GM19328 (cell line): ENCODE results near the gene MKI67.

Experiments
- ATAC-seq: cut with Tn5 transposase; IDR thresholded peaks from one replicate; pipeline ENCODE4 v1.9.1; 2021; ENCODE audit warnings: mild to moderate bottlenecking, moderate library complexity; ENCODE audit not compliant: unreplicated experiment

The MKI67 gene

DNA sequence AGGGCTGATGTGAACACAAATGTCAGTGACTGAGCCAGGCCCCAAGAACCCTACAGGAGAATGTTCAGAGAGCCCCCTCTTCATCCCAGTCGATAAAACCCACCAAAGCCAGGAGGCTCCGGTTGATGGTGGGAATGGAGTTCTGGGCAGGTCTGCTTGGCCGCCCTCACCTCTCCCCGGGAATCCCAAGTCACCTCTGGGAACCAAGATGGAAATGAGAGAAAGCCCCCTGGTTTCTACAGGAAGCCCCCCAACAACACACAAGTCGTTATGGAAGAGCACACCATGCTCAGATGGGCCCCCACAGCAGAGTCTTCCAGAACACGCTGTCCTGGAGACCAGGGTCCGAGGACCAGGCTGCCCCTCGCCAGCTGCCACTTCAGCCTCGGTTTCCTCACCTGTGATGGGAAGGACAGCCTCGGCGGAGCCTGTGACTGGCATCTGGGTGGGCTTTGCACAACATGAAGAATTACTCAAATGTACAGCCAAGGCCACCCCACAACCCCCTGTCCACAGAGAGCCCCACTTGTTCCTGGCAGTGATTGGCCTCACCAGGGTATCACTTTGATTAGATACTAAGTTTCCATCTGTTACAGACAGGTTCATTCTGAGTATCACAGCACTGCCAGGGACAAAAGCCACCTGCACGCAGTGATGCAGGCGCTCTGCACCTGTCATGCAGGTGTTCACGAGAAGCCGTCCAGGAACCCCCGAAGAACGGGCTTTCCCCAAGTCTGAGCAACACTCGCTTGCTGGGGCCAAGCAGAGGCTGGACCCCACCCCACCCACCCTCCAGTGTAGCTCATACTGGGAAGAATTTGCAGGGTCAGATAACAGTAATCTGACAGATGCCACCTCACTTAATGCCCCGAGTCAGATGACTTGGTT, 57.6 kb downstream of the MKI67 start:
- no peak for ATAC-seq

DNA sequence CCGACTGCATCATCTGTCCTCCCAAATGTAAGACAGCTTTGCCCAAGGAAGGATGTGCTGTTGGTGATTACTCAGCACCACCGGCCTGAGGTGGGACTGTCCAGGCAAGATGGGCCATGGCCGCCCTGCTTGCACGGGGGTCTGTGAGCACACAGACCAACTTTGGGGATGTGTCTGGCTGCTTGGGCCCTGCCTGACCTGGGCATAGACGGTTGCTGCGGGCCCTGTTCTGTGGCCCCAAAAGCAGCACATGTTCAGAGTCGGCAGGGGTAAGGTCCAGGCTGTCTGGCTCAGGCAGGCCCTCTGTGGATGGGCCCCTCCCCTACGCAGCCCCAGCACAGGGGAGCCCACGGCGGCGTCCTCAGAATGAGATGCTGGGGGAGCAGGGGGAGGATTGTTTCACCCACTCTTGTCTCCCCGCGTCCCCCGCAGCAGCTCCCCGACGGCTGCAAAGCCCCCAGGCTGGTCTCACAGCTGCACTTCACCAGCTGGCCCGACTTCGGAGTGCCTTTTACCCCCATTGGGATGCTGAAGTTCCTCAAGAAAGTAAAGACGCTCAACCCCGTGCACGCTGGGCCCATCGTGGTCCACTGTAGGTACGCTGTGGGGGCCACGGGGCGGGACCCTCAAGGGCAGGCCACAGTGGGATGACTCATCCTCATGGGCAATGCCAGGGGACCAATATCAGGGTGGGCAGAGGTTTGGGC, 58.4 kb downstream of the MKI67 start:
- no peak for ATAC-seq

DNA sequence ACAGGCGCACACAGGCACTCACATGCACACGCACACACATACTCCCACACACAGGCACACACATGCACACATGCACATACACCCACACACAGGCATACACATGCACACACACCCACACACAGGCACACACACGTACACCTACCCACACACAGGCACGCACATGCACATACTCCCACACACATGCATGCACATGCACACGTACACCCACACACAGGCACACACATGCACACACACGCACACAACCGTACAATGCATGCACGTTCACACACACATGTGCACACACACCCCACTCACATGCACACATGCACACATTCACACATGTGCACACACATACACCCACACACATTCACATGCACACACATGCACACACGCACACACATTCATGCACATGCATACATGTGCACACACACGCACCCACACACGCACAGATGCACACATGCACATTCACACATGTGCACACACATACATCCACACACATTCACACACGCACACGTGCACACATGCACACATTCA, 59.3 kb downstream of the MKI67 start:
- ATAC-seq: no peak

DNA sequence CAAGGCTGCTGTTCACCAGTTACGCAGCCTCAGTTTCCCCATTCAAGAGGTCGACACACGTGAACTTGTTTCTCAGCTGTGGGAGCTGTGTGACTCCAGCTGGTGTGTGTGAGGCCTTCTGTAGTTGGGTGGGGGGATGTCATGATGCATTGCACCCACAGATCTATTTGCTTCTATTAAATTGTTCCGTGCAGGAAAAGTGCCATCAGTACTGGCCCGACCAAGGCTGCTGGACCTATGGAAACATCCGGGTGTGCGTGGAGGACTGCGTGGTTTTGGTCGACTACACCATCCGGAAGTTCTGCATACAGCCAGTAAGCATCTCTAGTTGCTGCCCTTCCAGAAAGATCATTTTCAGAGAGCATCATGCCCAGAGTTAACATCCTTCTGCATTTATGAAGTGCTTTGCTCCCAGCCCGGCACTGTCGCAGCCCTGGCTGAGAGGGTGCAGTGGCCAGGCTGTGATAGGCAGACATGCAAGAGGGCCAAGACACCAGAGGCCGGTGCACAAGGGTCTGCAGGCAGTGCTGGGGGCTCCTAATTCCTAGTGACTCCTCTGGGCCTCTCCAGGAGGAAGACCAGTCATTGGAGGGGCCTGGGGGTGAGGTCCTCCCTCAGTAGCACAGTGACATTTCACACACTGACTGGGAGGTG, 60.2 kb downstream of the MKI67 start:
- ATAC-seq: no peak

DNA sequence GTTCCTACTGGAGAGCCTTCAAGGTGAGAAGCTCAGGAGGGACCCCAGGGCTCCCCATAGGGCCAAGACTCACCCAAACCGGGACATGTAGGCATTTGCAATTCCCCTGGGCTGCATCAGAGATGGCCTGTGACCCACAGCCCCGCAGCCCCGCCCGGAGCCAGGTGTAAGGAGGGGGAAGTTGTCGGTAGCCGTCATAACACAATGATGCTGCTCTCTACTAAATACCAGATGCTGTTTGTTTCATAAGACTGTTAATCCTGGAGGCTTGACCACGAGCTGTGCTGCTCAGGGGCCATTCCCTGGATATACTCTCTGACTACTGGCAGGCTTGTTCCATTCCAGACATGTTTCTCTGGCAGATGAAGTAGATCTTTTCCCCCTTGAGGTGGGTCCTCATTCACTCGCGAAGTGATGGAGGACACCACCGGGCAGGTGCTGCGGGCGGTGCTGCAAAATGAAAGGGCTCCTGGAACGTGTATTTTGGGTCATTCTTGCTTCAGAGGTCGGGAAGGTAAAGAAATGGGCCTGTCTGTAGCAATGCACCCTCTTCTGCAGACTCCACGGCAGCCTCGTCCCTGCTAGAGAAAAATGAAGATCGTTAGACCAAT, 61.1 kb downstream of the MKI67 start:
- ATAC-seq: no peak

DNA sequence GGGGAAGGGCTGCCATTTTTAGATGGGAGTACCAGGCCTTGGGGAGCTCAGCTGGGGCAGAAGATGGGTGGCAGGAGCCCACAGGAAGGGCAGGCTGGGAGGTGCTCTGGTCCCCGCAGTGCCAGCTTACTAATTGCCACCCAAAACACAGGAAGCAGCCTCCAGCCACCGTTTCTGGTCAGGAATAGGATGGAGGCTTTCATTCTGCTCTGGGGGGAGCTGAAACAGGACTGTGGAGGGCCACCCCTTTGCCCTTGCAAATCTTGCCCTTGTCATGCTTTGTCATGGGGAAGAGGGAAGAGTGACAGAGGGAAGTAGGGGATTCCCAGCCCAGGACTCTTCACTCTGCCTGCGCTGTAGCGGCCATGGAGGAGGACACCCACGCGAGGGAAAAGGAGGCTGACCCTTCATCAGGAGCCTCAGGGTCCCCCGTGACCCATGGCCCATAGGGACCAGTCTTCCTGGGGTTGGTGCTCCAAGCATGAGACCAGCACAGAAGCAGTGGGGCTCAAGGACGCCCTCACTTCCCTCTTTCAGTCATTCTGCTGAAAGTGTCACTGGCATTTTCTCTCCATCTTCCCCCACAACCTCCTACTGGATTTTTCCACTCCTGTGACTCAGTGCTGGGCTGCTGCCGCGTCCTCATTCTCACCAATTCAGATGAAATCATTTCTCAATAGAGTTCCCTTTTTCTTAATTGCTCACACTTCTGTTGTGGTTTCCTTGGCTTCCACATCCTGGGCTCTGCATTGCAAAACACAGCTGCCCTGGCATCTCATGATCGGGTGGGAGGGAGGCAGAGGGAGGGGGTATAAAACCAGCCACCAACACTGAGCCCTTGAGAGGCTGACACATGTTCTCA, 61.9 kb downstream of the MKI67 start:
- peak; percentile 40 for ATAC-seq

DNA sequence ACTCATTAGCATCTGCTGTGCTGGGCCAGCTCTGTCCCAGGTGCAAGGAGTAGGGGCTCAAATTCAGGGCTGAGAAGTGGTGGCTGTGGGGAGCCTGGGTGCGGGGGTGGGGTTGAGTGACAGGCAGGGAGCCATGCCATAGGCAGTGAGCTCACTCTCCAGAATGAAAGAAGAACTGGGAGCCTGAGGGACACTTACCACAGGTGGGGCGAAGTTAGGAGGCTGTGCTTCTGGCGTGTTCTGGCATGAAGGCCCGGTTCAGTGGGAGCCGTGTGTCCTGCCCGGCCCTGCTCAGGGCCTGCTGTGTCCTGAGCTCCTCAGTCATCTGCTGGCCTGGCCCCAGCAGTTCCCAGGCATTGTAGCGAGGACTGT, 62.5 kb downstream of the MKI67 start:
- ATAC-seq: peak; percentile 36

DNA sequence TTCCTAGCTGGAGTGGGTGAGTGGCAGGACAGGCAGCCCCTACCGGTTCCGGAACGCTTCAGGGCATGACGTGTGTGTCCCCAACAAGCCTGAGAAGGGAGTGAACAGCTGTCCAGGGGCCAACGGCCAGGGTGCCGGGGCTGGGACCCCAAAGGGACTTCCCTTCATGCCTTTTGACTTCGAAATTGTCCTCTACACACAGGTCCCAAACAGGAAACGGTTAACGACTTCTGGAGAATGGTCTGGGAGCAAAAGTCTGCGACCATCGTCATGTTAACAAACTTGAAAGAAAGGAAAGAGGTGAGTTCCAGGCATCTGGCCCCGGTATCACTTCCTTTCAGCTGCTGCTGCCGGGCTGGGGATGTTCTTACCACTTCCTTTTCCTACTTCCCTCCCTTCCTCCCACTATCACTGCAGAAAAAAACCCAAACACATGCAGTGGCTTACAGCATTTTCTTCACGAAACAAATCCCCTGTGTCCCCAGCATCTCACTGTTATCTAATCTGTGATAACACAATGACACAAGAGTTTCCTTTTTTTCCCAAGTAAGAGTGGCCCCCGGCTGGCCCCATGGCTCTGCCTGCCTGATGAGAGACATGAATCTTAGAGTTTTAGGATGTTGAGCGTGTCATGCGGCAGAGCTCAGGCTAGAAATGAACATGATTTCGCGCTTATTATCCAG, 63.2 kb downstream of the MKI67 start:
- peak; percentile 44 for ATAC-seq

DNA sequence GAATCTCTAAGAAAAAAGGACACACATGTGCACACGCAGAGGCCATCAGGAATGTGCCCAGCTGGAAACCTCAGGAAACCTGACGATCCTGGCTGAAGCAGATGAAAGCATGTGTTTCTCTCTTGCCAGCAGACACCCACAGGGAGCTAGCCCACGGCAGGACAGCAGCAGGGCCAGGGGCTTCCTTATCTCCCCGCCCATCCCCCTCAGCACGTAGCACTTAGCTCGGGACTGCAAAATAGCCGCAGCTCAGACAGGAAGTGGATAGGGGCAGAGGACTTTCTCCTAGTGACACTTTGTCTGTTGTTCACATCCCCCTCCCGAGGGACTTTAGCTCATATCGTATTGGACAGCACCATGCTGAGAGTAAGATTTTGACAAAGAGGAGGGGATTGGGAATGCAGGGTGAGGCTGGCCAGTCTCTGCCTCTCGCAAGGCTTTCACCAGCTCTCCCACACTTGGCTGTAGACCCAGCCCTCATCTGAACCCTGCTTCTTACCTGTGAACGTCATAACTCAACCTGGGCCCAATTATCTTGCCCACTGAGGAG, 63.8 kb downstream of the MKI67 start:
- no peak for ATAC-seq

DNA sequence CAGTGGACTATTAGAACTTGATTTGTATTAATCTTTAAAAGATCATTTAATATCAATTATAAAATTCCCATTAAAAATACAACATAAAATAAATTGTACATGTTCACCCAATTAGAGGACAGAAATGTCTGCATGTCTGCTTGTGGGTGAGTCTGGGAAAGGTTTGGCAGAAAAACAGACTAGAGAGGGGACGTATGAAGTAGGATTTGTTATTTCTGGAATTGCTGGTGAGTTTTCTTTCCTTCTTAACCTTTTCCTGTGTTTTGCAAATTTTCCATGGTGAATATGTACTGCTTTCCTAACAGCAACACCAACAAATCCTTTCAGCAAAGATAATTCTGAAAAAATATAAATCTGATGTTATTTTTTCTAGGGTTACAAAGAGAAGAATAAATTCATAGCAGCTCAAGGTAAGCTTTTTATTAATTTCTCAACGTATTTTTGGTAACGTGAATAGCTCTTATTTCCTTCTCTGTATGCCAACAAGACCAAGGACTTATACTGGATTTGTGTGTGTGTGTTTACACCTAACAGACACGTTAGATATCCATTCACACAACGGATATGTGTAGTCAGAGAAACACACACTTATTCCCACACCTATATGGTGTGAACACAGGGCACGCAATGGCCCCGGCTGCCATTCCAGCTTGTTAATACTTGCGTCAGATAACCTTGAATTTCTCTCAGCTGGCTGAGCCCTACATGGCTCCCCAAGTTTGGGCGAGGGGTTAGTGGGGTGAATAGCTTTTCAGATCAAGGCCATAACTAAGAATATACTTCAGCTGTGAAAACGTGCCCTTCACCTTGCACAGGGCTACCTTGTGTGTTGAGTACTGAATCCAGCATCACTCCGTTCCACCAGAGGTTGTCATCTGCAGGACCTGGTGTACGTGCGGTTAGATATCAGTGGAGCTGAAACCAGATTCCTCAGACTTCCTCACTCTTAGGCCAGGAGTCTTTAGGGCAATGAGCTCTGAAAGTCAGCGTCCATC, 64.6 kb downstream of the MKI67 start:
- ATAC-seq: no peak

DNA sequence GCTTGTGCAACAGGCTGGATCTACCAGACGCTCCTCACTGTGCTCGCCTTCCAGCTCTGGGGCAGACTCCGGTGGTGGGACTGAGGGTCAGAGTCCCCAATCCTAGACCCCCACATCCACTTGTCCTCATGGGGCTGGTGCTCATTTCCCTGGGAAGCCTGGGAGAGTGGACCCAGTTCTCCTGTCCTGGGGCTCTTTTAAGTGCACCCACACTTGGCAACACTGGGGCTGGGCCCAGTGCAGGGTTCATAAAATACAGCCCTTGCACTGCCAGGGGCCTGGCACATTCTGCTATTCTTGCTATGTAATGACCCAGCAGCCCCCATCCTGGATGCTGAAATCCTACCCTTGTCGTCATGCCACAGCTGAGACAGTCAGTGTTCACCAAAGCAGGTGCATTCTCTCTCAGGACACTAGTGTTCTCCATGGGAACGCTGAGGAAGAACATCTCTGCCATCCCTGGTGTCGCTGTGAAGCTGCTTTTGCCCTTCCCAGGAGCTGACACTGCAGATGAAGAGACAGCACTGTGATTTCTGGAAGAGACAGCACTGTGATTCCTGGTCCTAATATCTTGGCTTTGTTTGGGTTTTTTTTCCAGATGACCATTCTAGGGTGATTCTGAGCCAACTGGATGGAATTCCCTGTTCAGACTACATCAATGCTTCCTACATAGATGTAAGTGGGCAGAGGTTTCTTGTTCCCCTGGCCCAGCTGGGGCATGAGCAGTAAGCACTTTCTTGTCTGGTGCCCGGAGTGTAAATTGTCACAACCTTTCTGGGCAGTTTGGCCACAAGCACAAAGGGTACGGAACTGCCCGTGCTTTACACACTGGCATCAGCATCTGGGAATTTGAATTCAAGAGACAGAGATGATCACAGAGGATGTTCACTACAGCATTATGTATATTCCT, 65.6 kb downstream of the MKI67 start:
- no peak for ATAC-seq

DNA sequence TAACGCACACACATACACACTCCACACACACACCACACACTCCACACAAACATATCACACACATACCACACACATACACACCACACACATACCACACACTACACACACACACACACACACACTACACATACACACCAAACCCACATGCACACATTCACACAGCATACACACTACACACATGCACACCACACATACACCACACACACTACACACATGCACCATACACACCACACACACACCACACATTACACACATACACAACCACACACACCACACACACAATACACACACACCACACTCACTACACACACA, 66.3 kb downstream of the MKI67 start:
- ATAC-seq: no peak

DNA sequence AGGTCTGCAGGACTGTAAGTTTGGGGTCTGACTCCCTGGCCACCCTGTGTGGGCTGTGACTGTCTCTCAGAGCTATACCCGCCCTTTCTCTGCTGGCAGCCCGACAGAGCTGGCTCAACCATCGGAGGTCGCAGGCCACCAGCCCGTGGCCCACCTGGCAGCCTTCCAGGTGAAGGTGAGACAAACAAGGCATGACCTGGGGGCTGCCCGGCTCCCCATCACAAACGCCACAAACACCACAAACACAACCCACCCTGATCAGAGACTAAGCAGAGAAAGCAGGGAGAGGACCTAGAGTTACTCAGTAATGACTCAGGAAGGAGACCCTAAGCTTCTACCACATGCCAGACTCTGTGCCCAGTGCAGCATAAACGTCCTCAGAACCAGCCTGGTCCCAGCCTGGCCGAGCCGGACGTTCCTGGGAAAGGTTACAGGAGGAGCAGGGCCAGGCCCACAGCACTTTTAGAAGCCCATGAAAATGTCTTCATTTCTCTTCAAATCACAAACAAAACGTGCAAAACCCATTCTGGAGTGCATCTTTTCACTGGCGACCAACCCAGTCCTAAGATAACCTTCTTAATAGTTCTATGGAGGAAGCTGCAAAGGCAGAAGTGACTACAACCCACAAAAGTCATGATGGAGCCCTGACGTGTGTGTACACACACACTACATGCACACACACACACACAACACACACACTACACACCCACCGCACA, 66.8 kb downstream of the MKI67 start:
- ATAC-seq: no peak

DNA sequence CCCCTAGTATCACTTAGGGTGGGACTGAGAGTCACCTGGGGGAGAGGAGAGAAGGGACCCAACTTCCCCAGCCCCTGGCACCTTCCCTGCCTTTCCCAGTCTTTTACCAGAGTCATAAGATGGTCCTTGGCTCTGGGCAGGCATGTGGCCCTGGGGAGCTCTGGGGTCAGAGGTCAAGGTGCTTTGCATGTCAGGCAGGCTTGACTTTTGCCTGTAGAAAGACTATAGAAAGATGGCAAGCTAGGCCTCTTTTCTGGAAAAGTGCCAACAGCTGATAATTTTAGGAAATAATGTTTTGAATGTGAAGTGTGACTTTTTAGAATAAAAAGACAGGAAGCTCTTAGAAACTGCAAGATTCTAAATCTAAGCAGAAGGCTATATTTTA, 67.5 kb downstream of the MKI67 start:
- no peak for ATAC-seq

DNA sequence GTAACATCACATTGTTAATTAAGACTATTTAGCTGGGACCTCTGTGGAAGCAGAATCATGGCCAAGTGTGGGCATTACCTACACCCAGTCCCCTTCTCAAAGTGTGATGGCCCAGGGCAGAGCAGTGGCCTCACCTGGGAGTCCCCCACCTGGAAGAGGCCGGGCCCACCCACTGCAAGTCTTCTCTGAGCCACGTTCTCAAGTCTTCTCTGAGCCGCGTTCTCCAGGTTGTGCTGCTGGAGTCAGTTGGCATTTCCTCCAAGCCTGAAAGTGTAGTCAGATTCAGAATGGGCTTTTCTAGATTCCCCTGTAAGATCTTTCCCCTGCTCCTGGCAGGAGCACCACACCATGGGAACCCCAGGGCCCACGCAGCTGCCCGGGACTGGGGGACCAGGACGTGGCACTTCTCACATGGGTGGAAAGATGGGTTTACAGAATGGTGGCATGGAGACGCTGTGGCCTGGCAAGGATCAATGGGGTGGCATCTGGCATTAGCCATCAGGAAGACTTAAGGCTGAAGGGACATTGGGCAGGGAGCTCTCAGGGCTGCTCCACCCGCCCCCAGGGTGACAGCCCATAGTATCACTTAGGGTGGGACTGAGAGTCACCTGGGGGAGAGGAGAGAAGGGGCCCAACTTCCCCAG, 68.0 kb downstream of the MKI67 start:
- no peak for ATAC-seq
